Measurements from ENCODE around the gene CBLIF. TPM values are rescaled to one million over a fixed set of nuclear protein-coding genes. Genes with fewer than 3 reads are reported as not detected.
"Not testable (repeated sequence)": the region's sequence is repeated elsewhere in the genome, so short reads cannot be mapped to it uniquely, and the experiment has no call there.

Gene CBLIF
- total and polyA plus RNA-seq, 7 experiments from 2014 or later: not detected

GRCh38 chr11:59849551-59849950, 4.3 kb upstream of the CBLIF start:
- CTCF ChIA-PET; intact Hi-C loops (cut with micrococcal nuclease); H3K9me3 ChIP-seq (ENCODE audit: control insufficient read depth in 2 of 3, low read length in 3 of 3); H3K27ac ChIP-seq (ENCODE audit: low read depth, low read length); H3K4me3 Mint-ChIP-seq; H3K27me3 ChIP-seq (ENCODE audit: control insufficient read depth in 2 of 2, insufficient read depth in 2 of 2, low read length in 2 of 2); H3K9me3 Mint-ChIP-seq; H3K36me3 ChIP-seq (ENCODE audit: control insufficient read depth in 2 of 3, insufficient read depth in 3 of 3, low read length in 3 of 3); H3K4me1 Mint-ChIP-seq; H3K4me3 ChIP-seq (ENCODE audit: low read length); DNase-seq; H3K4me1 ChIP-seq (ENCODE audit: control insufficient read depth in 2 of 2, insufficient read depth in 2 of 2, low read length in 2 of 2); POLR2A ChIA-PET; ATAC-seq; H3K36me3 Mint-ChIP-seq; H3K27ac Mint-ChIP-seq: not testable (repeated sequence)
- H3K27me3 Mint-ChIP-seq: peaks cover 0 to 12% (median 4%) of the 10 kb centered on the region in 5 donors

- Histone ChIP-seq H3K27me3 (ENCODE audit: control insufficient read depth in 2 of 2, insufficient read depth in 2 of 2, low read length in 2 of 2) (peaks cover 0 to 3% of the 10 kb centered on the region in 2 donors), H3K4me1 (ENCODE audit: control insufficient read depth in 2 of 2, insufficient read depth in 2 of 2, low read length in 2 of 2) (no peaks in the 10 kb centered on the region), H3K36me3 (ENCODE audit: control insufficient read depth in 2 of 3, insufficient read depth in 3 of 3, low read length in 3 of 3) (no peaks in the 10 kb centered on the region), H3K27ac (ENCODE audit: low read depth, low read length) (no peak overlapping the region), H3K9me3 (ENCODE audit: control insufficient read depth in 2 of 3, low read length in 3 of 3) (no peaks in the 10 kb centered on the region), H3K4me3 (ENCODE audit: low read length) (no peak overlapping the region)
- ChIA-PET CTCF (no interaction called here), POLR2A (no interaction called here)
- peaks cover 0 to 12% (median 4%) of the 10 kb centered on the region in 5 donors for H3K27me3 Mint-ChIP-seq
- H3K9me3 Mint-ChIP-seq: peaks cover 0 to 9% (median 0%) of the 10 kb centered on the region in 11 donors
- ATAC-seq (no peak), DNase-seq (no peak)
- H3K4me1 Mint-ChIP-seq: no peaks in the 10 kb centered on the region
- intact Hi-C loops (cut with micrococcal nuclease): no loop called here
- no peak overlapping the region for H3K27ac Mint-ChIP-seq
- H3K36me3 Mint-ChIP-seq: no peaks in the 10 kb centered on the region
- H3K4me3 Mint-ChIP-seq: no peak overlapping the region
These were observed 3.8 kb upstream of the CBLIF start for GRCh38 chr11:59849129-59849528.

GRCh38 chr11:59848439-59848838, 3.1 kb upstream of the CBLIF start:
- H3K9me3 Mint-ChIP-seq; ATAC-seq; H3K27me3 ChIP-seq (ENCODE audit: control insufficient read depth in 2 of 2, insufficient read depth in 2 of 2, low read length in 2 of 2); DNase-seq; H3K36me3 Mint-ChIP-seq; H3K4me3 Mint-ChIP-seq; intact Hi-C loops (cut with micrococcal nuclease); H3K4me1 ChIP-seq (ENCODE audit: control insufficient read depth in 2 of 2, insufficient read depth in 2 of 2, low read length in 2 of 2); H3K9me3 ChIP-seq (ENCODE audit: control insufficient read depth in 2 of 3, low read length in 3 of 3); H3K27ac ChIP-seq (ENCODE audit: low read depth, low read length); H3K27ac Mint-ChIP-seq; POLR2A ChIA-PET; H3K4me3 ChIP-seq (ENCODE audit: low read length); H3K4me1 Mint-ChIP-seq; H3K36me3 ChIP-seq (ENCODE audit: control insufficient read depth in 2 of 3, insufficient read depth in 3 of 3, low read length in 3 of 3); CTCF ChIA-PET: not testable (repeated sequence)
- H3K27me3 Mint-ChIP-seq: peaks cover 0 to 10% (median 4%) of the 10 kb centered on the region in 5 donors

GRCh38 chr11:59847626-59848025, 2.3 kb upstream of the CBLIF start:
- Histone ChIP-seq H3K4me3 (ENCODE audit: low read length) (no peak overlapping the region), H3K36me3 (ENCODE audit: control insufficient read depth in 2 of 3, insufficient read depth in 3 of 3, low read length in 3 of 3) (no peaks in the 10 kb centered on the region), H3K27ac (ENCODE audit: low read depth, low read length) (no peak overlapping the region), H3K4me1 (ENCODE audit: control insufficient read depth in 2 of 2, insufficient read depth in 2 of 2, low read length in 2 of 2) (no peaks in the 10 kb centered on the region), H3K9me3 (ENCODE audit: control insufficient read depth in 2 of 3, low read length in 3 of 3) (no peaks in the 10 kb centered on the region), H3K27me3 (ENCODE audit: control insufficient read depth in 2 of 2, insufficient read depth in 2 of 2, low read length in 2 of 2) (no peaks in the 10 kb centered on the region)
- H3K36me3 Mint-ChIP-seq: no peaks in the 10 kb centered on the region
- intact Hi-C loops (cut with micrococcal nuclease): no loop called here
- H3K27ac Mint-ChIP-seq: no peak overlapping the region
- H3K4me3 Mint-ChIP-seq: no peak overlapping the region
- ChIA-PET POLR2A (no interaction called here), CTCF (no interaction called here)
- H3K4me1 Mint-ChIP-seq: no peaks in the 10 kb centered on the region
- H3K27me3 Mint-ChIP-seq: peaks cover 0 to 8% (median 4%) of the 10 kb centered on the region in 5 donors
- DNase-seq: no peak
- no peak for ATAC-seq
- peaks cover 0 to 9% (median 0%) of the 10 kb centered on the region in 11 donors for H3K9me3 Mint-ChIP-seq

GRCh38 chr11:59846556-59846955, 1.3 kb upstream of the CBLIF start:
- ATAC-seq (no peak), DNase-seq (no peak)
- intact Hi-C loops (cut with micrococcal nuclease): no loop called here
- no peak overlapping the region for H3K4me3 ChIP-seq (ENCODE audit: low read length)
- no peaks in the 10 kb centered on the region for H3K36me3 ChIP-seq (ENCODE audit: control insufficient read depth in 2 of 3, insufficient read depth in 3 of 3, low read length in 3 of 3)
- H3K27me3 ChIP-seq (ENCODE audit: control insufficient read depth in 2 of 2, insufficient read depth in 2 of 2, low read length in 2 of 2): no peaks in the 10 kb centered on the region
- H3K4me1 ChIP-seq (ENCODE audit: control insufficient read depth in 2 of 2, insufficient read depth in 2 of 2, low read length in 2 of 2): no peaks in the 10 kb centered on the region
- Mint-ChIP-seq H3K4me1 (no peaks in the 10 kb centered on the region), H3K27me3 (peaks cover 0 to 10% (median 8%) of the 10 kb centered on the region in 5 donors), H3K9me3 (peaks cover 0 to 9% (median 0%) of the 10 kb centered on the region in 11 donors), H3K27ac (no peak overlapping the region), H3K4me3 (no peak overlapping the region), H3K36me3 (no peaks in the 10 kb centered on the region)
- H3K27ac ChIP-seq (ENCODE audit: low read depth, low read length): no peak overlapping the region
- H3K9me3 ChIP-seq (ENCODE audit: control insufficient read depth in 2 of 3, low read length in 3 of 3): no peaks in the 10 kb centered on the region
- POLR2A ChIA-PET: no interaction called here
- CTCF ChIA-PET: no interaction called here

- intact Hi-C loops (cut with micrococcal nuclease): no loop called here
- no peak for ATAC-seq
- H3K36me3 Mint-ChIP-seq: no peaks in the 10 kb centered on the region
- no peaks in the 10 kb centered on the region for H3K36me3 ChIP-seq (ENCODE audit: control insufficient read depth in 2 of 3, insufficient read depth in 3 of 3, low read length in 3 of 3)
- H3K27ac Mint-ChIP-seq: no peak overlapping the region
- peaks cover 0 to under 1% (median 0%) of the 10 kb centered on the region in 11 donors for H3K9me3 Mint-ChIP-seq
- peaks cover 0 to 14% (median 9%) of the 10 kb centered on the region in 5 donors for H3K27me3 Mint-ChIP-seq
- H3K27me3 ChIP-seq (ENCODE audit: control insufficient read depth in 2 of 2, insufficient read depth in 2 of 2, low read length in 2 of 2): no peaks in the 10 kb centered on the region
- no peaks in the 10 kb centered on the region for H3K4me1 ChIP-seq (ENCODE audit: control insufficient read depth in 2 of 2, insufficient read depth in 2 of 2, low read length in 2 of 2)
- CTCF ChIA-PET: no interaction called here
- no peak overlapping the region for H3K4me3 ChIP-seq (ENCODE audit: low read length)
- POLR2A ChIA-PET: no interaction called here
- no peaks in the 10 kb centered on the region for H3K4me1 Mint-ChIP-seq
- no peaks in the 10 kb centered on the region for H3K9me3 ChIP-seq (ENCODE audit: control insufficient read depth in 2 of 3, low read length in 3 of 3)
- no peak for DNase-seq
- H3K4me3 Mint-ChIP-seq: no peak overlapping the region
- no peak overlapping the region for H3K27ac ChIP-seq (ENCODE audit: low read depth, low read length)
These were observed 3.0 kb downstream of the CBLIF start for GRCh38 chr11:59842316-59842715.

- no peaks in the 10 kb centered on the region for H3K36me3 Mint-ChIP-seq
- intact Hi-C loops (cut with micrococcal nuclease): no loop called here
- Histone ChIP-seq H3K4me1 (ENCODE audit: control insufficient read depth in 2 of 2, insufficient read depth in 2 of 2, low read length in 2 of 2) (no peaks in the 10 kb centered on the region), H3K27ac (ENCODE audit: low read depth, low read length) (no peak overlapping the region), H3K9me3 (ENCODE audit: control insufficient read depth in 2 of 3, low read length in 3 of 3) (no peaks in the 10 kb centered on the region), H3K4me3 (ENCODE audit: low read length) (no peak overlapping the region), H3K27me3 (ENCODE audit: control insufficient read depth in 2 of 2, insufficient read depth in 2 of 2, low read length in 2 of 2) (no peaks in the 10 kb centered on the region), H3K36me3 (ENCODE audit: control insufficient read depth in 2 of 3, insufficient read depth in 3 of 3, low read length in 3 of 3) (no peaks in the 10 kb centered on the region)
- CTCF ChIA-PET: no interaction called here
- no peaks in the 10 kb centered on the region for H3K9me3 Mint-ChIP-seq
- peaks cover 3 to 14% (median 9%) of the 10 kb centered on the region in 5 donors for H3K27me3 Mint-ChIP-seq
- no peak for ATAC-seq
- no peak for DNase-seq
- POLR2A ChIA-PET: no interaction called here
- H3K4me1 Mint-ChIP-seq: no peaks in the 10 kb centered on the region
- H3K4me3 Mint-ChIP-seq: no peak overlapping the region
- no peak overlapping the region for H3K27ac Mint-ChIP-seq
These were observed 3.8 kb downstream of the CBLIF start for GRCh38 chr11:59841514-59841913.
